ENCODE measurements around the gene CEP19.

CEP19 gene

DNA sequence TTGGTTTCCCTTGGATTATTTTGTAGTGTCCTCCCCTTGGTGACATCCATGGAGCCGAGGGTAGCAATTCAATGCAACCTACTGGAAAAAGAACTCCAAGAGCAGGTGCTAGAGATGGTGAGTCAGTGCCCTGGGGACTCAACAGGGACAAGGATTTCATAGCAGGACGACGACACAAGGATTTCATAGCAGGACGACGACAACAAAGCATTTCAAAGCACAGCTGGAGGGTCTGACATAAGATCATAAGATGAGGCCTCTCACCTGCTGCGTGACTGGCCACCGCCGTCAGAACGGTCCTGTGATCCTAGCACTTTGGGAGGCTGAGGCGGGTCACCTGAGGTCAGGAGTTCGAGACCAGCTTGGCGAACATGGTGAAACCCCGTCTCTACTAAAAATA lies 50.0 kb downstream of the CEP19 start:
- H3K4me3 ChIP-seq (ENCODE audit: low read length) = no peak overlapping the region
- TF ChIP-seq, protein P1, sequence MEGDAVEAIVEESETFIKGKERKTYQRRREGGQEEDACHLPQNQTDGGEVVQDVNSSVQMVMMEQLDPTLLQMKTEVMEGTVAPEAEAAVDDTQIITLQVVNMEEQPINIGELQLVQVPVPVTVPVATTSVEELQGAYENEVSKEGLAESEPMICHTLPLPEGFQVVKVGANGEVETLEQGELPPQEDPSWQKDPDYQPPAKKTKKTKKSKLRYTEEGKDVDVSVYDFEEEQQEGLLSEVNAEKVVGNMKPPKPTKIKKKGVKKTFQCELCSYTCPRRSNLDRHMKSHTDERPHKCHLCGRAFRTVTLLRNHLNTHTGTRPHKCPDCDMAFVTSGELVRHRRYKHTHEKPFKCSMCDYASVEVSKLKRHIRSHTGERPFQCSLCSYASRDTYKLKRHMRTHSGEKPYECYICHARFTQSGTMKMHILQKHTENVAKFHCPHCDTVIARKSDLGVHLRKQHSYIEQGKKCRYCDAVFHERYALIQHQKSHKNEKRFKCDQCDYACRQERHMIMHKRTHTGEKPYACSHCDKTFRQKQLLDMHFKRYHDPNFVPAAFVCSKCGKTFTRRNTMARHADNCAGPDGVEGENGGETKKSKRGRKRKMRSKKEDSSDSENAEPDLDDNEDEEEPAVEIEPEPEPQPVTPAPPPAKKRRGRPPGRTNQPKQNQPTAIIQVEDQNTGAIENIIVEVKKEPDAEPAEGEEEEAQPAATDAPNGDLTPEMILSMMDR (conservative IDR thresholded peaks at IDR 0.05; ENCODE audit: low read length) = no peak
- no peak for DNase-seq (ENCODE audit: low read depth)

DNA sequence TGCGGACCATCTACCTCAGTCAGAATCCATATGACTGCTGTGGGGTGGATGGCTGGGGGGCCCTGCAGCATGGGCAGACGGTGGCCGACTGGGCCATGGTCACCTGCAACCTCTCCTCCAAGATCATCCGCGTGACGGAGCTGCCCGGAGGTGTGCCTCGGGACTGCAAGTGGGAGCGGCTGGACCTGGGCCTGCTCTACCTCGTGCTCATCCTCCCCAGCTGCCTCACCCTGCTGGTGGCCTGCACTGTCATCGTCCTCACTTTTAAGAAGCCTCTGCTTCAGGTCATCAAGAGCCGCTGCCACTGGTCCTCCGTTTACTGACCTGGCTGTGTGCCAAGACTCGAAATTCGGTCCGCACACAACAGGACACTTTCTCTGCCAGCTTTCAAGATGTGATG lies 50.6 kb downstream of the CEP19 start:
- no peak for DNase-seq (ENCODE audit: low read depth)
- TF ChIP-seq, protein P1 (conservative IDR thresholded peaks at IDR 0.05; ENCODE audit: low read length) = no peak
- no peak overlapping the region for H3K4me3 ChIP-seq (ENCODE audit: low read length)

DNA sequence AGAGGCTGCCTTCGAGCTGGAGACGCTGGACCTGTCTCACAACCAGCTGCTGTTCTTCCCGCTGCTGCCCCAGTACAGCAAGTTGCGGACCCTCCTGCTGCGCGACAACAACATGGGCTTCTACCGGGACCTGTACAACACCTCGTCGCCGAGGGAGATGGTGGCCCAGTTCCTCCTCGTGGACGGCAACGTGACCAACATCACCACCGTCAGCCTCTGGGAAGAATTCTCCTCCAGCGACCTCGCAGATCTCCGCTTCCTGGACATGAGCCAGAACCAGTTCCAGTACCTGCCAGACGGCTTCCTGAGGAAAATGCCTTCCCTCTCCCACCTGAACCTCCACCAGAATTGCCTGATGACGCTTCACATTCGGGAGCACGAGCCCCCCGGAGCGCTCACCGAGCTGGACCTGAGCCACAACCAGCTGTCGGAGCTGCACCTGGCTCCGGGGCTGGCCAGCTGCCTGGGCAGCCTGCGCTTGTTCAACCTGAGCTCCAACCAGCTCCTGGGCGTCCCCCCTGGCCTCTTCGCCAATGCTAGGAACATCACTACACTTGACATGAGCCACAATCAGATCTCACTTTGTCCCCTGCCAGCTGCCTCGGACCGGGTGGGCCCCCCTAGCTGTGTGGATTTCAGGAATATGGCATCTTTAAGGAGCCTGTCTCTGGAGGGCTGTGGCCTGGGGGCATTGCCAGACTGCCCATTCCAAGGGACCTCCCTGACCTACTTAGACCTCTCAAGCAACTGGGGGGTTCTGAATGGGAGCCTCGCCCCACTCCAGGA lies 51.5 kb downstream of the CEP19 start:
- TF ChIP-seq, protein P1 (conservative IDR thresholded peaks at IDR 0.05; ENCODE audit: low read length) = no peak

DNA sequence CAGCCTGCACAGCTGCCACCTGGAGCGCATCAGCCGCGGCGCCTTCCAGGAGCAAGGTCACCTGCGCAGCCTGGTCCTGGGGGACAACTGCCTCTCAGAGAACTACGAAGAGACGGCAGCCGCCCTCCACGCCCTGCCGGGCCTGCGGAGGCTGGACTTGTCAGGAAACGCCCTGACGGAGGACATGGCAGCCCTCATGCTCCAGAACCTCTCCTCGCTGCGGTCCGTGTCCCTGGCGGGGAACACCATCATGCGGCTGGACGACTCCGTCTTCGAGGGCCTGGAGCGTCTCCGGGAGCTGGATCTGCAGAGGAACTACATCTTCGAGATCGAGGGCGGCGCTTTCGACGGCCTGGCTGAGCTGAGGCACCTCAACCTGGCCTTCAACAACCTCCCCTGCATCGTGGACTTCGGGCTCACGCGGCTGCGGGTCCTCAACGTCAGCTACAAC lies 52.1 kb downstream of the CEP19 start:
- H3K4me3 ChIP-seq (ENCODE audit: low read length) = no peak overlapping the region
- DNase-seq (ENCODE audit: low read depth) = no peak
- TF ChIP-seq, protein P1 (conservative IDR thresholded peaks at IDR 0.05; ENCODE audit: low read length) = no peak

More for the DNA sequence above, 51.5 kb downstream of the CEP19 start:
- no peak for DNase-seq (ENCODE audit: low read depth)
- H3K4me3 ChIP-seq (ENCODE audit: low read length) = no peak overlapping the region
